Left cardiac atrium (tissue), 4 donors: ENCODE results near the gene UBE3D. TPM values are rescaled to one million over a fixed set of nuclear protein-coding genes. Genes with fewer than 3 reads are reported as not detected.
A peak's percentile ranks its signal among the peaks of the same experiment; 100 is the strongest.

Experiments used
- ATAC-seq, 2 donors: fragments of 200-7000 bp; cut with Tn5 transposase; one replicate each; pipeline ENCODE4 v1.9.1; 2020; ENCODE audit warnings: mild to moderate bottlenecking in 2 of 2, moderate library complexity in 2 of 2
- DNase-seq: peaks from one replicate; pipeline ENCODE4 v3.0.0-alpha.2; 2020
- intact Hi-C, 2 donors: fragments of 100-400 bp; cut with DNase I; formaldehyde crosslinking; loops; one replicate each; pipeline versions ENCODE4 v1.14.1 to v1.15.1; 2022 to 2023
- total RNA-seq, 2 donors: library from RNA; stranded (reverse); fragmentation: NEBNext Ultra II Directional; extraction: Animal tissue kit (Norgen Biotek cat#: 25700); gene quantifications; one replicate each; pipeline ENCODE4 v1.2.1, GENCODE V29; 2021
- donor health status: DM: no; HTN: yes; CAD: no.
- donor health status: DM: no; HTN: yes; CAD: no; lungs with severe emphysema.
- donor health status: DM: yes; HTN: yes; CAD: no.
- donor health status: Dilated cardiomyopathy.

The UBE3D gene
- total RNA-seq, 2 donors from 2014 or later: 3.0 to 3.1 TPM

DNA sequence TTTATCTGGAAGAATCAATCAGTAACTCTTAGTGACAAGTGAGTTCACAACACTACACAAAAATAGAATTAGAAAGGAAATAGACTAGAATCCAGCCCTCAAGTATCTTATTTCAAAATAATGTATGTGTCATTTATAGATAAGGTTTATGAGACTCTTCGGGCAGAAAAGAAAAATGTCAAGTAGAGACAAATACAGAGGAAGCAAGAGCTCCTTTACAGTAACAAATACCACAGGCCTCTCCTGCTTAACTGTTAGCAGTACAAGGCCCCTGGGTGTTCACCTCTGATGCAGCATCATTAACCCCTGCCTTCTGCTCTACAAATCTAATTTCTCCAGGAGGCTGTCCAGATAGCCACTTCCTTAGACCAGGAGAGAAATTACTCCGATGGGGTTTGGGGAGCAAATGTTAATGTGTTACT is 76.7 kb downstream of the UBE3D start:
- ATAC-seq (no peak), DNase-seq (no peak)
- intact Hi-C loops: no loop called here

DNA sequence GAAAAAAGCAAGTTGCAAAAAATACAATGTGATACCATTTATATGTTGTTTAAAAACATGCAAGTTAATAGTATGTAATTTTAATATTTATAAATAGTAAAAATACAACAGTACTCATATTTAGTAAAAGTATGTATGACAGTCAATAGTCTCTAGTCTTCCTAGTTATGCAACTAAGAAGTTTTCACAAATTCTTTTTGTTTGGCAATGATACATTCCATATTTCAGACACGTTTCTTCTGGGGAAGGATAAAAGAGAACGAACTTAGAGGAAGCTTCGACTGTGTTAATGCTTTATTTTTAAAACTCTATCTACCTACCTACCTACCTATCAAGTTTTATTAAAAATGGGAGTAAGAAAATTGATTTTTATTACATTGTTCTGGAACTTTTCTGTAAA is 77.7 kb downstream of the UBE3D start:
- no peak for ATAC-seq
- DNase-seq: no peak
- intact Hi-C loops: no loop called here

DNA sequence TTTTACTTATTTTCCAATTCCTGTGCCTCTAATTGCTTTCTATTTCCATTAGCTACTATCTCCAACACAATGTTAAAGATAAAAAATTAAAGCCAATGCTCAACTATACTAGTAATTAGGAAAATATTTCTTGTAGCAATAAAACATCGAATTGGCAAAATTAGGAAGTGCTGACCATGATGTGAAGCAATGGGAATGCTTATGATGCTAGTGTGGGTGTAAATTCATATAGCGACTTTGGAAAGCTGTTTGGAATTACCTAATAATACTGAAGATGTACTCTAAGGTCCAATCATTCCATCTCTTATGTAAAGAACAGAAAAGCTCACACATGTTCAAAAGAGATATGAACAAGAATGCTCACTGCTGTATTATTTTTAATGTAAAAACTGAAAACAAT is 78.2 kb downstream of the UBE3D start:
- no peak for ATAC-seq
- DNase-seq: no peak
- intact Hi-C loops: no loop called here

DNA sequence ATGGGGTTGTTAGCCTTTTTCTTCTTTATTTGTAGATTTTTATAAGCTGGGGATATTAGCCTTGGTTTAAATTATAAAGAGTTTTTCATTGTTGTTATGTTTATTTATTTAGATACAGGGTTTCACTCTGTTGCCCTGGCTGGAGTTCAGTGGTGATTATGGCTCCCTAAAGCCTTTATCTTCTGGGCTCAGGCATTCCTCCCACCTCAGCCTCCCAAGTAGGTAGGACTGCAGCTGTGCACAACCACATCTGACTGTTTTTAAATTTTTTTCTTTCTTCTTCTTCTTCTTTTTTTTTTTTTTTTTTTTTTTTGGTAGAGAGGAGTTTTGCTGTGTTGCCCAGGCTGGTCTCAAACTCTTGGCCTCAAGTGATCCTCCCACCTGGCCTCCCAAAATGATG is 80.9 kb downstream of the UBE3D start:
- DNase-seq (no peak), ATAC-seq (no peak)
- intact Hi-C loops: no loop called here

DNA sequence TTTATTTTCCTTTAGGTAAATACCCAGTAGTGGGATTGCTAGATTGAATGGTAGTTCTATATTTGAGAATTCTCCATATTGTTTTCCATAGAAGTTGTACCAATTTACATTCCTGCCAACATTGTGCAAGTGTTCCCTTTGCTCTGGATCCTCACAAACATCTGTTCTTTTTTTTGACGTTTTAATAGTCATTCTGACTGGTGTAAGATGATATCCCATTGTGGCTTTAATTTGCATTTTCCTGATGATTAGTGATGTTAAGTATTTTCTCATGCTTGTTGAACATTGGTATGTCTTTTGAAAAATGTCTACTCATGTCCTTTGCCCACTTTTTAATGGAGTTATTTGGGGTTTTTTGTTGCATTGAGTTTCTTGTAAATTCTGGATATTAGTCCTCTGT is 85.6 kb downstream of the UBE3D start:
- intact Hi-C loops: no loop called here
- no peak for ATAC-seq
- DNase-seq: no peak

DNA sequence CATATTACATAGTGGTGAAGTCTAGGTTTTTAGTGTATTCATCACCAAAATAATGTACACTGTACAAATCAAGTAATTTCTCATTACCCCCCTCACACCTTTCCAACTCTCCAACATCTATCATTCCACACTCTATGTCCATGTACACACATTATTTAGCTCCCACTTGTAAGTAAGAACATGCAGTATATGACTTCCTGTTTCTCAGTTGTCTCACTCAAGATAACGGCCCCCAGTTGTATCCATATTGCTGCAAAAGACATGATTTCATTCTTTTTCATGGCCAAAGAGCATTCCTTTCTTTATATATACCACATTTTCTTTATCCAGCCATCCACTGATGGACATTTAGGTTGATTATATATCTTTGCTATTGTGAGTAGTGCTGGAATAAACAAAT is 86.0 kb downstream of the UBE3D start:
- intact Hi-C loops: no loop called here
- no peak for DNase-seq
- ATAC-seq: no peak

DNA sequence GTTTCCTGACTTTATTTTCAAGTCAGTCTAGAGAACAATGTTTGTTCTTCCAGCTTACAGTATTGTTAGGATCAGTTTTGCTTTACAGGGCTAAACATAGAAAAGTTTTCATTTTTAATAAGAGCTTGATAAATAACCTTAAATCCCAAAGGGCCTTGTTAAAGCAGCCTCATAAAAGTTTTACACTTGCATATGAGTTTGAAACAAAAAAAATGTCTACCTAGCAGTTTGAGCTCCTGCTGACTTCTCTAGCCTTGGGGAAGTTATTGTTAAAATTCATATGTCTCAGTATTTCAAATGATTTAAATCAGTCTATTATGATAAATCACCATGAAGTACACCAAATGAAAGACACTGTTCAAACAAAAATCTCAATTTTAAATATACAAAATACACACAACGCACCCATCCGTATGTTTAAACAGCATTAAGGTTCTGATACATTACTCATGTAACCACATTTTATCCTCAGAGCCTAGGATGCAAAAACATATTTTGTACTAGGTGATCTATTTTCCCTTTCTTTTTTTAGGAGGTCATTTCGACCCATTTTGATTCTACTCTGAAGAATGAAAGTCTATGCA is 87.2 kb downstream of the UBE3D start:
- ATAC-seq (no peak), DNase-seq (no peak)
- intact Hi-C loops: no loop called here

DNA sequence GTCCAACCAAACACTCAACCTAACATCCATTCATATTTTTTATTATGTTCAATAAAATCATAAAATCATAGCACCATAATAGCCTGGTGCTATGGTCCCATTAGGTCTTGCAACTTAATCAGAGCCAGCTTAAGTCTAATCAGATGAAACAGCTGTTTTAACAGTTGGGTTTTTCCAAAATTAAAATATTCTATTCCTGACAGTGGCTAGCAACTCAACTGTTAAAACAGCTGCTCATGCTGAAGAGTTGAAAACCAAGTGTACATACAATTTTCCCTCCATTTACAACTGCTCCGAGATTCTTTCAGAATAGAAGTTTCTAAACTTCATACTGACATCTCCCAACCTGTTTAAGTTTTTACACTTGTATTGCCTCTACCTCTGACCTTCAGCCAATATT is 89.5 kb downstream of the UBE3D start:
- DNase-seq (no peak), ATAC-seq (no peak)
- intact Hi-C loops: no loop called here

DNA sequence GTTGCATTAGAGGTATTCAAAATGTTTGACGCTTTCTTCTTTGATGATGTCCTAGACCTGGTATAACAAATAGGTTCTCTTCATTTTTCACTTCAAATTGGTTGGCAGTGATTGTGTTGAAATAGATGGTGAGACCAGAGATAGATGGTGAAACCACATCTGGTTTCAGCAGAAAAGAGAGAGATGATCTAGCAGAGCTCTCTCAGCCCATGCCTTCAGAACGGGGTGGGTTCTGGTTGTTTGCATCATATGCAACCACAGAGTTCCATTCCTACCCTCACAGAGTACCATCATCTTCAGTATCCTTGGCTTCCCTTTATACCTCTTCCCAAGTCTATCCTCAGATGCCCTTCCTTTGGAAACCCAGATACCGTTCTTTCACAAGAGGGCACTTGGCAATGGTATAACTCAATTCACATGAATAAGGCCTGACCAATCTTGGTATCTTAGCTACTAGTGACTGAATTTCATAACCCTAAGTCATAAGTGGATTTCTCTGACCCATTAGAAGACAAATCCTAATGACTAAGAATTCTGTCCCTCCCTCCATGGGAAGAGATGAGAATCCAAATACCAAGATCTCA is 93.7 kb downstream of the UBE3D start:
- ATAC-seq (no peak), DNase-seq (no peak)
- intact Hi-C loops: no loop called here

DNA sequence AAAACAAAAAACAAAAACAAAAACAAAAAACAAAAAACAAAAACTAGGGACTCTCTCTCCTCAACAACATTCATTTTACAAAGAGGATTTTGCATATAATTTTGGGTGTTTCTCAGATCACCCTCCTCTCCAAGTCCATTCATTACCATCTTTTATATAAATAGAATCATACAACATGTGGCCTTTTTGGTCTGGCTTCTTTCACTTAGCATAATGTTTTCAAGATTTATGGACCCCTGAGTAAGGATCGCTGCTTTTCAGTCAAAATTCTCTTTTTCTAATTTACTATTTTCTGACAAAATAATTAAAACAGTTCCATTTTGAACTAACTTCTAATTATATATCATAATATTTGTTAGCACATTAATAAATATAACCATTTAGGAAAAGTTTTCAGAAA is 94.8 kb downstream of the UBE3D start:
- intact Hi-C loops: no loop called here
- no peak for ATAC-seq
- no peak for DNase-seq

DNA sequence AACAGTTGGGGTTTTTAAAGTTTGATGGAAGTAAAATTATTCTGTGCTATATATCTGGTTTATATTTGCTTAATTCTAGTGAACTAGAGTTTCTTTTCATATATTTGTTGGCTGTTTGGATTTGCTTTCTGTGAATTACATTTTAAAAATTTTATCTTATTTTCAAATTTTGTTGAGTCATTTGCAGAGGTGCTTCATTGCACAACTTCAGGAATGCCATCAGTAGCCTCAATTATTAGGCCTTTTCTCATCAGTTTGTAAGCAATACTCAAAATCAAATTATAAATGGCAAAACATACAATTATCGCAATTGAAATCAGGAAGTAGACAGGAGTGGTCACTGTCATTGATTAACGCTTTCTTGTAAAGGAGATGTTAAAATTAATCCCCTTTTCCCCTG is 96.9 kb downstream of the UBE3D start:
- ATAC-seq: no peak
- intact Hi-C loops: loop anchor here in 1 of 2 donors (2.0 kb wide), 1 partner anchor 48 kb away; no protein-coding TSS in a partner anchor
- no peak for DNase-seq

DNA sequence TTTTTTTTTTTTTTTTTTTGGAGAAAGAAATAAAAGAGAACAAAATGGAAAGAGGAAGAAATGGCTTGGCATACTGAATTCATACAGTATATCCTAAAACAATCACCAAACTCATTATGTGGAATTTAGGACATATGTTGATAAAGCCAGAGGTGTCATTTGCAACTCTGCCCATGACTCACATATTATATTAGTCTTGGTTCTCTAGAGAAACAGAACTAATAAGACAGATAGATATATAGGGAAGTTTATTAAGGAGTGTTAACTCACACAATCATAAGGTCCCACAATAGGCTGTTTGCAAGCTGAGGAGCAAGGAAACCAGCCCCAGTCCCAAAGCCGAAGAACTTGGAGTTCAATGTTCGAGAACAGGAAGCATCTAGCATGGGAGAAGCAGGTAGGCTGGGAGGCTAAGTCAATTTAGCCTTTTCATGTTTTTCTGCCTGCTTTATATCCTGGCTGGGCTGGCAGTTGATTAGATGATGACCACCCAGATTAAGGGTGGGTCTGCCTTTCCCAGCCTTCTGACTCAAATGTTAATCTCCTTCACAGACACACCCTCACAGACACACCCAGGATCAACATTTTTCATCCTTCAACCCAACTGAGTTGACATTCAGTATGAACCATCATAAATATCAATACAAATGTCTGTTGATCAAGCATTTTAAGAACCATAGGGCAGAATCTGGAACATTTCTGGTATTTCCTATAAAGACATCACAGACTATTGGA is 102.3 kb downstream of the UBE3D start:
- DNase-seq (no peak), ATAC-seq (no peak)
- intact Hi-C loops: no loop called here

DNA sequence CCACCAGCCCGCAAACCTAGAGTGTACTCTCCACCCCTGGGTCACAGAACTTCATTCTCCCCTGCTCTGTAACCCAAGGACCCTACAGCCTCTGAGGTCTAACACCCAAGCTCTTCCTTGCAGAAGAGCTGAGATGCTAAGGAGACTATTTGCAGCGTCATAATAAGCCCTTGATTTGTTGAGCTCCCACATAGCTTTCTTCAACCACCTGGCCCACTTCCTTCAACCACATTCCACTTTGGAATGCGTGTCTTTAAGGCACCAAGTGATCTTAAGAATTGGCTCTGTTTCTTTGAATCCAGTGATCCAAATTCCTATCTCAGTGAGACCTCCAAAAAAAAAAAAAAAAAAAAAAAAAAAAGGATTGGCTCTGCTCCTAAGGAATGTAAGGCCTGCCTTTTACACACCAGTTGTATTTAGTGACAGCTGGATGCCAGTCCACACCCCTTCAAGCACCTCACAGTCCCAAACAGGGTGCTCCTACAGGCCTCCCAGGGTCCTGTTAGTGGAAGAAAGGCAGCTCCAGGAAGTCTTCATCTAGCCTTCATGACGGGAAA is 106.2 kb downstream of the UBE3D start:
- DNase-seq: no peak
- no peak for ATAC-seq
- intact Hi-C loops: no loop called here

DNA sequence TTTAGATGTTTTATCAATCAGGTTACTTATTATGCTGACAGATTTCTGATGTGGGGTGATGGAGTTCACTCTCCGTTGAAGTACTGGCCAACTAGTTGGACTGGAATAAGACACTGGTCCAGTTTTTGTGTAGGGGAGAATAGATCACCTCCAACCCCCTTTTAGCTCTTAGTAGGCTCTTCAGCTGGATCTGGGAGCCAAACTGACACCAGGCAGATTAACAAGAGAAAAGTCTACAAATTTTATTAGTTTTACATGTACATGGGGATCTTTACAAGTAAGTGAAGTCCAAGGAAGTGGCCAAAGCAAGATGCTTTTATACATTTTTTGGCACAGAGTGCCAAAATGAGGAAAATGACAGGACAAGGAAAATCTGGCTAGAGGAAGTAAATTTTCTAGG is 107.1 kb downstream of the UBE3D start:
- intact Hi-C loops: no loop called here
- ATAC-seq (no peak), DNase-seq (no peak)

DNA sequence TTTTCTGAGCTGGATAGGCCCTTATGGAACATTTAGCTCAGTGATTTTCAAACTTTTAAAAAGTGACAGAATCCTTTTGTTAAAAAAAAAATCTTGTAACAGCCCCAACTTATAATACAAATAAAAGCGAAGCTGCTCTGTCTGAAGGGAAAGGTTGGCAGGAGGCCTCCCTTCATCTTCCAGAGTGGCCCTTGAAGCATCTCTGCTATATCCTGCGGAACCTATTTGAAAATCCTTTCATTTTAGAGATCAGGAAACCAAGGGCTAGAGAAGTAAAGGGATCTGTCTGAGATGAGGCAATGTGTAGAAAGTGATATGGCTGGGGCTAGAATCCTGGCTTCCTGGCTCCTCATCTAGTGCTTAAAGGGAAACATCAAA is 107.8 kb downstream of the UBE3D start:
- intact Hi-C loops: no loop called here
- ATAC-seq (no peak), DNase-seq (no peak)

DNA sequence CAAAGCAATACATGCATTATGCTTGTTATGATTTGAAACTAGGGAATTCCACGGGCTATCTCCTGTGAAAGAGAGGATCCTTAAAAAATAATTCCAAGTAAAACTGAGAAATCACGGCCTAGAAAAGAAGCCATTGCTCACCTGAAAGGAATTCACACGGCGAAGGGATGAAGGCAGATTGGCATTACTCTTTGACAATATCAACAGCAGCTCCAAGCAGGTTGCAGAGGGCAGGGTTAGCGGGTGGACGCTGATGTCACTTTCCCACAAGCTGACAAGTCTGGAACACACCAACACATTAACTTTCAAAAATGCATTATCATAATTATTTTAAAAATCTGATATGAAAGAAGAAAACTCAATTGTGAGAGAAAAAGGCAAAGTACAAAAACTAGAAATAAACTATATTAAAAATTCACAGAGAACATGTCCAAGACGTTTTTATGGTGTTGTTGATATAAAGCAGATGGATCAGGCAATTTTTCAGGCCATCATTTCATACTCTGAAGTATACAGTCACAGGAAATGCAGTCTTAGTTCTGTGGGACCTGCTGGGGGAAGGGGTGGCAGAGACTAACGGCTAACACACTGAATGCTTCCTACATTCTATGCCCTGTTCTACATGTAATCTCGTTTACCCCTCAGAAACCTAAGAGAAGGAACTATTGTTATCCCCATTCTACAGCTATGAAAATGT is 108.3 kb downstream of the UBE3D start:
- intact Hi-C loops: no loop called here
- DNase-seq (no peak), ATAC-seq (peak in 1 of 2 donors; percentile 28)

DNA sequence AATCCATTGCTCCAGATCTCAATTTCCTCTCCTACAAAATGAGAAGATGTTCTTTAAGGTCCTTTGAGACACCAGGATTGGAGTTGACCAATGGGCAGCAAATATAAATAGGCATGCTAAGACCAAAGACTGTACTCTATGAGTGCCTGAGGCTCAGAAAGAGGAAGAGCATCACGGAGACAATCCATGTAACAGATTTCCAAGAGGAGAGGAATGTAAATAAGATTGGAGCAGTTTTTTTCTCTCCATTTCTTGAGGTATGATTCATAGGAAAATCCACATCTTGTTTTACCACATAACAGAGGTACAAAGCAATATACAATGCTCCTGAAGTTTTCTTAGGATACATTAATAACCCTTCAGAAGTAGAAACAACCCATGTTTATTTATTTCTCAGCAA is 109.8 kb downstream of the UBE3D start:
- DNase-seq: no peak
- ATAC-seq: no peak
- intact Hi-C loops: no loop called here

DNA sequence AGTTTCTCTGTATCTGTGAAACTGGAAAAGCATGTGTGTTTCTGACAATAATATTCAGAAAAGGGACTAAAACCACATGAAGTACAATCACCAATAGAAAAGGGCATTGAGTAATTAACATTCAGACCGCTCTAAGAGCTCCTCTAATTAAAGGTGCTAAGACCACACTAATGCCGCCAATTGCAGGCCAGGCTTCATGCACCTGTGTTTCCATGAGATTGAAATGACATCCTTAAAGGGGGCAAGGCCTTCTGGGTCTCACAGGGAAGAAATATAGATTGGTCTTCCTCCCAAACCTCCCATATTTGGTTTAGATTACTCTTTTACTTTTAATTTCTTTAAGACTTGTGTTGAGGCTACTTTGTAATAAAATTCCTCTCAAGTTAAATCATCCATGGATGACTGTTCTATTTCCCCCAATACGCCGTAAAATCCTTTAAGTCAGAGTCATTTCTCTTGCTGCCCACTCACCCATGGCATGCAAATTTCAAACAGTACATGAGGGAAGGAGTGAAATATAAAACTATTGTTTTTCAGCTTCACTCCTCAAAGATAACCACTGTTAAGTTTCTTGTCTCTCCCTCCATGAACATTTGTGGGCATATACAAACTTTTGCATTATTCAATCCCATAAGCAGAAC is 110.6 kb downstream of the UBE3D start:
- intact Hi-C loops: no loop called here
- ATAC-seq: no peak
- no peak for DNase-seq

DNA sequence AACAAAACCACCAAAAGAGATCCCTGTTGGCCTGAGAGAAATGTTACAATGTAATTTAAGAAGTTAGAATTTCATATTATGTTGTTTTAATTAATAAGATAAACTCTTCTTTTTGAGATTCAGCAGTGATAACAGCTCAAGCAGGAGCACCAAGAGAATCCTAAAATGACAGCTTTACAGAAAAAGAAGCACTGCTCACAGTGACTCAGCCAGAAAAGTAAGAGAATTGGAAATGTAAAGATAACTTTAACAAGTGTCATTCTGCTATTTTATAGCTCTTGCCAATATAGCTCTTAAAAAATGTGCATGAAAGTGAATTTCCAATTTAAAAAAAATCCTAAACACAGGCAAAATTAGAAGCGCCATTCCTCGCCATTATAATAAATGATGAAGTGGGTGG is 111.3 kb downstream of the UBE3D start:
- DNase-seq: no peak
- no peak for ATAC-seq
- intact Hi-C loops: no loop called here

DNA sequence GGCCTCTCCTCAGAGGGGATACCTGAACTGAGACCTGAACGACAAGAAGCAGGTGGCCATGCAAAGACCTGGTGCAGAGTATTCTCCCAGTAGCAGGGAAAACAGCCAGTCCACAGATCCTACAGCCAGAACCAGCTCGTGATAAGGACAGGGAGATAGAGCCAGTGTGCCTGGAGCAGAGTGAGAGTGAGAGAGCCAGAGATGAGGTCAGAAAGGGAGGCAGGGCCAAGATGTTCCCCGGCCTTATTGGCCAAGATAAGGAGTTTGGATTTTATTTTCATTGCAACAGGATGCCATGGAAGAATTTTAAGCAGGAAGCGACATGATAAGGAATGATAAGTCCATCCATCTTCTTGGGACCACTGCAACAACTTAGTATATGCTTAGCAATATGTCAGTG is 111.8 kb downstream of the UBE3D start:
- intact Hi-C loops: no loop called here
- peak; percentile 39 for DNase-seq
- ATAC-seq: peak; percentile 47 to 94
